DND-41 (cell line): ENCODE results near the gene BFSP2.

Source experiments
- EZH2 ChIP-seq: IDR thresholded peaks from 3 replicates; pipeline ENCODE4 v1.6.1; 2012; ENCODE audit warnings: borderline replicate concordance, low read depth, mild to moderate bottlenecking, moderate library complexity, low read length, inconsistent platforms; ENCODE audit not compliant: severe bottlenecking
- TF ChIP-seq, protein P1 (sequence below): IDR thresholded peaks from 2 replicates; pipeline ENCODE4 v1.5.1; 2012; ENCODE audit warnings: borderline replicate concordance, low read length, moderate library complexity, mild to moderate bottlenecking; ENCODE audit not compliant: poor library complexity, severe bottlenecking; ENCODE audit errors: extremely low read depth

GRCh38 chr3:133505813-133506212 lies 106.0 kb downstream of the BFSP2 start:
- TF ChIP-seq, protein P1, sequence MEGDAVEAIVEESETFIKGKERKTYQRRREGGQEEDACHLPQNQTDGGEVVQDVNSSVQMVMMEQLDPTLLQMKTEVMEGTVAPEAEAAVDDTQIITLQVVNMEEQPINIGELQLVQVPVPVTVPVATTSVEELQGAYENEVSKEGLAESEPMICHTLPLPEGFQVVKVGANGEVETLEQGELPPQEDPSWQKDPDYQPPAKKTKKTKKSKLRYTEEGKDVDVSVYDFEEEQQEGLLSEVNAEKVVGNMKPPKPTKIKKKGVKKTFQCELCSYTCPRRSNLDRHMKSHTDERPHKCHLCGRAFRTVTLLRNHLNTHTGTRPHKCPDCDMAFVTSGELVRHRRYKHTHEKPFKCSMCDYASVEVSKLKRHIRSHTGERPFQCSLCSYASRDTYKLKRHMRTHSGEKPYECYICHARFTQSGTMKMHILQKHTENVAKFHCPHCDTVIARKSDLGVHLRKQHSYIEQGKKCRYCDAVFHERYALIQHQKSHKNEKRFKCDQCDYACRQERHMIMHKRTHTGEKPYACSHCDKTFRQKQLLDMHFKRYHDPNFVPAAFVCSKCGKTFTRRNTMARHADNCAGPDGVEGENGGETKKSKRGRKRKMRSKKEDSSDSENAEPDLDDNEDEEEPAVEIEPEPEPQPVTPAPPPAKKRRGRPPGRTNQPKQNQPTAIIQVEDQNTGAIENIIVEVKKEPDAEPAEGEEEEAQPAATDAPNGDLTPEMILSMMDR = no peak
- no peak for TF ChIP-seq EZH2
